ENCODE measurements around the gene GMEB2.
"Not testable (repeated sequence)": the region's sequence is repeated elsewhere in the genome, so short reads cannot be mapped to it uniquely, and the experiment has no call there.

Gene GMEB2

GRCh38 chr20:63635431-63636141 is 8.7 kb upstream of the GMEB2 start:
- DNase-seq, result peak; percentile 67 to 72

- DNase-seq, result no peak
These were observed 6.8 kb upstream of the GMEB2 start for GRCh38 chr20:63633732-63634131.

- not testable (repeated sequence) for DNase-seq
These were observed 4.5 kb upstream of the GMEB2 start for GRCh38 chr20:63631426-63631825.

- DNase-seq, result not testable (repeated sequence)
These were observed 4.1 kb upstream of the GMEB2 start for GRCh38 chr20:63630956-63631355.

- peak; percentile 74 to 77 for DNase-seq
These were observed 1.5 kb upstream of the GMEB2 start for GRCh38 chr20:63628246-63628975.

GRCh38 chr20:63627751-63628245 is 897 bp upstream of the GMEB2 start:
- no peak for DNase-seq

GRCh38 chr20:63627129-63627750 is 339 bp upstream of the GMEB2 start:
- DNase-seq, result peak; percentile 94 to 95

- DNase-seq, result peak in 1 of 2 donors; percentile 46
These were observed 1.0 kb downstream of the GMEB2 start for GRCh38 chr20:63625771-63626423.

GRCh38 chr20:63624486-63624885 is 2.4 kb downstream of the GMEB2 start:
- DNase-seq, result no peak

- DNase-seq, result no peak
These were observed 4.2 kb downstream of the GMEB2 start for GRCh38 chr20:63622732-63623131.

- no peak for DNase-seq
These were observed 4.8 kb downstream of the GMEB2 start for GRCh38 chr20:63622096-63622495.

- no peak for DNase-seq
These were observed 5.9 kb downstream of the GMEB2 start for GRCh38 chr20:63620991-63621390.

GRCh38 chr20:63619505-63619904 is 7.4 kb downstream of the GMEB2 start:
- no peak for DNase-seq

- no peak for DNase-seq
These were observed 7.8 kb downstream of the GMEB2 start for GRCh38 chr20:63619086-63619485.

- DNase-seq, result no peak
These were observed 8.5 kb downstream of the GMEB2 start for GRCh38 chr20:63618291-63618980.

GRCh38 chr20:63617876-63618265 is 9.0 kb downstream of the GMEB2 start:
- no peak for DNase-seq

- DNase-seq, result no peak
These were observed 9.6 kb downstream of the GMEB2 start for GRCh38 chr20:63617092-63617875.

GRCh38 chr20:63613863-63614594 is 12.9 kb downstream of the GMEB2 start:
- not testable (repeated sequence) for DNase-seq

- DNase-seq, result no peak
These were observed 14.5 kb downstream of the GMEB2 start for GRCh38 chr20:63612276-63612931.

GRCh38 chr20:63611646-63612045 is 15.3 kb downstream of the GMEB2 start:
- no peak for DNase-seq
